Prostate gland (tissue), 2 donors: Measurements from ENCODE around the gene NSMCE1. TPM values are rescaled to one million over a fixed set of nuclear protein-coding genes. Genes with fewer than 3 reads are reported as not detected.

Source experiments
- DNase-seq: peaks from one replicate; pipeline ENCODE4 v3.0.0-alpha.2; 2019; ENCODE audit warnings: low spot score
- H3K27ac ChIP-seq, 2 donors: fragments of 200-600 bp; sonication (generic); 2 replicates each; pipeline ENCODE4 v1.5.1; 2017 to 2019
- H3K27me3 ChIP-seq: fragments of 200-600 bp; sonication (generic); replicated peaks from 2 replicates; pipeline ENCODE4 v1.5.1; 2019; ENCODE audit not compliant: insufficient read depth
- H3K36me3 ChIP-seq, 2 donors: fragments of 200-600 bp; sonication (generic); 1 replicate in 1 of 2; 2 replicates in 1 of 2; pipeline versions ENCODE4 v1.5.1 to v1.8.1; 2017 to 2019
- H3K4me1 ChIP-seq: fragments of 200-600 bp; sonication (generic); replicated peaks from 2 replicates; pipeline ENCODE4 v1.5.1; 2019
- H3K4me3 ChIP-seq, 2 donors: fragments of 200-600 bp; sonication (generic); 2 replicates each; pipeline ENCODE4 v1.5.1; 2017 to 2019
- H3K9me3 ChIP-seq: fragments of 200-600 bp; sonication (generic); 2 replicates; pipeline ENCODE4 v1.5.1; 2017
- POLR2A ChIP-seq: fragments of 450-650 bp; IDR thresholded peaks from one replicate; pipeline ENCODE4 v1.6.1; 2016; ENCODE audit warnings: antibody characterized with exemption, mild to moderate bottlenecking
- POLR2AphosphoS5 ChIP-seq: sonication (generic); formaldehyde crosslinking; IDR thresholded peaks from one replicate; pipeline ENCODE4 v1.6.1; 2017; ENCODE audit warnings: antibody characterized with exemption
- WGBS: methylation state at CpG from one replicate; pipeline ENCODE4 v1.1.5; 2018; 5-methylcytosine and 5-hydroxymethylcytosine counted together
- intact Hi-C: fragments of 100-400 bp; cut with DNase I; formaldehyde crosslinking; loops from one replicate; pipeline ENCODE4 v1.14.2; 2022
- total RNA-seq, 2 donors: library from RNA; depleted of rRNA; stranded (reverse); fragments of >200 nt; gene quantifications; one replicate each; pipeline ENCODE4 v1.1.0, GENCODE V29; 2016
- TF ChIP-seq, protein P1 (sequence below), 4 experiments: fragments of 200-600 bp in 2 of 4; fragments of 450-650 bp in 2 of 4; sonication (generic) in 2 of 4; IDR thresholded peaks; 1 replicate in 3 of 4; 2 replicates in 1 of 4; pipeline ENCODE4 v1.5.1; 2016 to 2019; ENCODE audit warnings: antibody characterized with exemption in 4 of 4, mild to moderate bottlenecking in 2 of 4, moderate library complexity in 2 of 4

Gene NSMCE1
- total RNA-seq, 2 donors from 2014 or later: 55.4 to 71.7 TPM

- WGBS: 94% methylated on average over 7 of the region's 7 CpGs
- H3K9me3 ChIP-seq: no peaks in the 10 kb centered on the region
- no peak overlapping the region for H3K4me3 ChIP-seq
- no peaks in the 10 kb centered on the region for H3K27me3 ChIP-seq
- DNase-seq: no peak
- no peaks in the 10 kb centered on the region for H3K4me1 ChIP-seq
- intact Hi-C loops: no loop called here
- H3K27ac ChIP-seq: no peak overlapping the region
- no peak for TF ChIP-seq POLR2A
- TF ChIP-seq, protein P1, sequence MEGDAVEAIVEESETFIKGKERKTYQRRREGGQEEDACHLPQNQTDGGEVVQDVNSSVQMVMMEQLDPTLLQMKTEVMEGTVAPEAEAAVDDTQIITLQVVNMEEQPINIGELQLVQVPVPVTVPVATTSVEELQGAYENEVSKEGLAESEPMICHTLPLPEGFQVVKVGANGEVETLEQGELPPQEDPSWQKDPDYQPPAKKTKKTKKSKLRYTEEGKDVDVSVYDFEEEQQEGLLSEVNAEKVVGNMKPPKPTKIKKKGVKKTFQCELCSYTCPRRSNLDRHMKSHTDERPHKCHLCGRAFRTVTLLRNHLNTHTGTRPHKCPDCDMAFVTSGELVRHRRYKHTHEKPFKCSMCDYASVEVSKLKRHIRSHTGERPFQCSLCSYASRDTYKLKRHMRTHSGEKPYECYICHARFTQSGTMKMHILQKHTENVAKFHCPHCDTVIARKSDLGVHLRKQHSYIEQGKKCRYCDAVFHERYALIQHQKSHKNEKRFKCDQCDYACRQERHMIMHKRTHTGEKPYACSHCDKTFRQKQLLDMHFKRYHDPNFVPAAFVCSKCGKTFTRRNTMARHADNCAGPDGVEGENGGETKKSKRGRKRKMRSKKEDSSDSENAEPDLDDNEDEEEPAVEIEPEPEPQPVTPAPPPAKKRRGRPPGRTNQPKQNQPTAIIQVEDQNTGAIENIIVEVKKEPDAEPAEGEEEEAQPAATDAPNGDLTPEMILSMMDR (IDR thresholded peaks at IDR 0.05): no peak
- TF ChIP-seq POLR2AphosphoS5: no peak
- no peaks in the 10 kb centered on the region for H3K36me3 ChIP-seq
These were observed 52.9 kb downstream of the NSMCE1 start for GRCh38 chr16:27215660-27216059.

DNA sequence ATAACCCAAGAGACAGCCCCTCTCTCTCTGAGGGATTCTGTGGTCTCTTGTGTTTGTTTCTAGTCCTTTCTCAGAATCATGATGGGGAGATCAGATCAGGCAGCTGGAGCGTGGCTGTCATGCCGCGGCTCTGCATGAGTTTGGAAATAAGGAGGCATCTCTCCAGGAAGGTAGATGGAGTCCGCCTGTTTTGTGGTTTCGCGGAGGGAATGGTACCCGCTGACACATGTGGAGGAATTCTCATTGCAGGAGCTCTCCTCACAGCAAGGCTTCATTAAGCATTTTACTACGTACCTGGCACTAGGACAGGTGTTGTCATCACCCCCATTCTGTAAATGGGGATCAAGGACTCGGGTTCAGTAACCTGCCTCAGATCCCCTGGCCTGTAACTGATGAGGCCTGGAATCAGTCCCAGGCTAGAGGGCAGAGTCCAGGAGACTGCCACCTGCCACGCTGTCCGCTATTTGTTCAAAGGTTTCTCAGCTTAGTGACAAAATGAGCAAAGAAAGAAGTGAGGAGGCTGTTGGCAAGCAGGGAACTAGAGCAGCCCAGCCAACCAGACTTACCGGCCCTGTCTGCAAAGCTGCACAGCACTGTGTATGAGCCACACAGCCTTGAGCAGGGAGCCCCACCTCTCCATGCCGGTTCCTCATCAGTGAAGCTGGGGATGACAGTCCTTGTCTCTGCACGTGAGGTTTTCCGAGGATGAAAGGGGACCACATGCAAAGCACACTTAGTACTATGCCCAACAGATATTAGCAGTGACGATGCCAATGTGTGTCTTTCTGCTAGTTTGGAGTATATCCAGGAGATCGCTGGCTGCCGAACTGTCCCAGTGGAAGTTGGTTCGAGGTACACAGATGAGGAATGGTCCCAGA is 54.2 kb downstream of the NSMCE1 start:
- Histone ChIP-seq H3K27me3 (no peaks in the 10 kb centered on the region), H3K9me3 (no peaks in the 10 kb centered on the region), H3K4me3 (no peak overlapping the region), H3K36me3 (no peaks in the 10 kb centered on the region), H3K27ac (no peak overlapping the region), H3K4me1 (no peaks in the 10 kb centered on the region)
- intact Hi-C loops: no loop called here
- TF ChIP-seq, protein P1 (IDR thresholded peaks at IDR 0.05): no peak
- no peak for TF ChIP-seq POLR2AphosphoS5
- no peak for TF ChIP-seq POLR2A
- WGBS: 77% methylated on average over 19 of the region's 19 CpGs
- DNase-seq: no peak

DNA sequence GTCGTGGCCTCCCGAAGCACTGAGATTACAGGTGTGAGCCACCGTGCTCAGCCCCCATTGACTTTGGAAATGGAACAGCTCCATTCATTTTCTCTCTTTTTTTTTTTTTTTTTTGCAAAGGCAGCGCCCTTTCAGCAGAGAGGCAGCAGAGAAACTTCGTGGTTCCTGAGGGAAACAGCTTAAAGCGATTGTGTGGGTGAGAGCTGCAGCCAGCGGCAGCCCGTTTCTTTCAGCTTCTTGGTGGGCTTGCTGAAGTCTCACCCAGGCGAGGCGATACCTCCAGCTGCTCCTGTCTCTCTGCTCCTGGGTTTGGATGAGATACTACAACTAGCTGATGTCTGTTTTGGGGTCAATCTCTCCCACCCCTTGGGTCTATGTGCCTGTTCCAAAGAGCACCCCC is 57.5 kb downstream of the NSMCE1 start:
- Histone ChIP-seq H3K9me3 (no peaks in the 10 kb centered on the region), H3K4me1 (no peaks in the 10 kb centered on the region), H3K27me3 (no peaks in the 10 kb centered on the region), H3K36me3 (no peaks in the 10 kb centered on the region), H3K27ac (no peak overlapping the region), H3K4me3 (no peak overlapping the region)
- intact Hi-C loops: no loop called here
- WGBS: 96% methylated on average over 10 of the region's 10 CpGs
- TF ChIP-seq, protein P1 (IDR thresholded peaks at IDR 0.05): no peak
- TF ChIP-seq POLR2AphosphoS5 (no peak), POLR2A (no peak)
- DNase-seq: no peak

DNA sequence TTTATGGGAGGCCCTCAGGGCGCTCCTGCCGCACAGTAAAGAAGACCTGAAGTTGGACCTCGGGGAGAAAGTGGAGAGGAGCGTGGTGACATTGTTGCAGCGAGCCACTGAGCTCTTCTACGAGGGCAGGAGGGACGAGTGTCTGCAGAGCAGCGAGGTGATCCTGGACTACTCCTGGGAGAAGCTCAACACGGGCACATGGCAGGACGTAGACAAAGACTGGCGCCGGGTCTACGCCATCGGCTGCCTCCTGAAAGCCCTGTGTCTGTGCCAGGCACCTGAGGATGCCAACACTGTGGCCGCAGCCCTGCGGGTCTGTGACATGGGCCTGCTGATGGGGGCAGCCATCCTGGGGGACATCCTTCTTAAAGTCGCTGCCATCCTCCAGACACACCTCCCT is 58.4 kb downstream of the NSMCE1 start:
- no peaks in the 10 kb centered on the region for H3K27me3 ChIP-seq
- no peaks in the 10 kb centered on the region for H3K36me3 ChIP-seq
- 90% methylated on average over 15 of the region's 17 CpGs for WGBS
- DNase-seq: no peak
- TF ChIP-seq POLR2AphosphoS5 (no peak), POLR2A (no peak)
- TF ChIP-seq, protein P1 (IDR thresholded peaks at IDR 0.05): no peak
- no peak overlapping the region for H3K4me3 ChIP-seq
- no peaks in the 10 kb centered on the region for H3K4me1 ChIP-seq
- no peak overlapping the region for H3K27ac ChIP-seq
- intact Hi-C loops: no loop called here
- H3K9me3 ChIP-seq: no peaks in the 10 kb centered on the region

DNA sequence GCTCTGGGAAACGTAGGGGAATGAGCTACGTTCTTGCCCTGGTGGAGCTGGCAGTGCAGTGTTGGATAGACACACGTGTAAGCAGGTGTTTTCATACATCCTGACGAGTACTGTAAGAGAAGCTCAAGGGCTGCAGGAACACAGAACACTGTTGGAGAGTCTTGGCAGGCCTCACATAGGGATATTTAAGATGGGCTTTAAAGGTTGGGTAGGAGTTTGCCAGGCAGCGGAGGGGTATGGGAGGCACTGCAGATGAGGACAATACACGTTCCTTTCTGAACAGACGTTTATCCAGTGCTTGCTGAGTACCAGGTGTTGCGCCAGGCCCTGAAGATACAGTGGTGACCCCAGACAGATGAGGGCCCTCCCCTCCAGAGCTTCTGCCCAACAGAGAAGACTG is 59.0 kb downstream of the NSMCE1 start:
- H3K36me3 ChIP-seq: no peaks in the 10 kb centered on the region
- H3K4me3 ChIP-seq: no peak overlapping the region
- WGBS: 94% methylated on average over 8 of the region's 8 CpGs
- TF ChIP-seq POLR2AphosphoS5 (no peak), POLR2A (no peak)
- TF ChIP-seq, protein P1 (IDR thresholded peaks at IDR 0.05): no peak
- no peak overlapping the region for H3K27ac ChIP-seq
- no peak for DNase-seq
- intact Hi-C loops: no loop called here
- no peaks in the 10 kb centered on the region for H3K27me3 ChIP-seq
- H3K4me1 ChIP-seq: peaks cover under 1% of the 10 kb centered on the region
- no peaks in the 10 kb centered on the region for H3K9me3 ChIP-seq
